K562 (cell line): ENCODE results near the gene THAP9. TPM values are rescaled to one million over a fixed set of nuclear protein-coding genes. Genes with fewer than 3 reads are reported as not detected.

Experiments
- ATAC-seq: fragments of 200-7000 bp; cut with Tn5 transposase; 3 replicates; pipeline ENCODE4 v1.9.1; 2020; ENCODE audit warnings: moderate library complexity
- BruUV-seq: library from RNA; stranded (reverse); fragments of 400-500 nt; replicated peaks from 2 replicates; lab custom pipeline; 2021; lab: Mats Ljungman, UMichigan
- CTCF ChIA-PET: fragments of 300-600 bp; formaldehyde crosslinking; extraction: SDS; loops from one replicate; lab custom pipeline; 2021; ENCODE audit warnings: low intra/inter-chr PET ratio; lab: Yijun Ruan, JAX
- POLR2A ChIA-PET: fragments of 300-600, 350-650 bp; sonication (Branson Sonifier 250); formaldehyde crosslinking; extraction: SDS; loops from one replicate; lab custom pipeline; 2021; ENCODE audit warnings: antibody characterized with exemption, inconsistent platforms; lab: Yijun Ruan, JAX
- DNase-seq, 4 experiments: peaks; one replicate each; pipeline versions ENCODE4 v3.0.0 to v3.0.0-alpha.2; 2011 to 2018; ENCODE audit warnings: low spot score in 3 of 4, mixed read lengths in 3 of 4; ENCODE audit errors: extremely low read depth in 1 of 4
- FAIRE-seq: peaks from 2 replicates; lab custom pipeline; 2011; peaks lifted over from hg19 to GRCh38; lab: Jason Lieb, UNC
- H2AFZ ChIP-seq: 2 replicates; pipeline ENCODE4 v1.6.0; 2011; ENCODE audit warnings: low read depth, low read length, control low read depth, inconsistent platforms
- H3K27ac ChIP-seq: fragments of 200-600 bp; 3 replicates; pipeline ENCODE4 v1.8.0; 2011; ENCODE audit warnings: low read depth, mild to moderate bottlenecking, control low read depth, inconsistent platforms, low read length, moderate library complexity, mixed read lengths; ENCODE audit errors: extremely low read depth
- H3K27me3 ChIP-seq, 2 experiments: fragments of 300-600 bp in 1 of 2; 2 replicates in 1 of 2; 3 replicates in 1 of 2; pipeline versions ENCODE4 v1.6.0 to v1.8.0; 2011; ENCODE audit warnings: inconsistent platforms in 2 of 2, low read length in 2 of 2, mild to moderate bottlenecking in 1 of 2, mixed read lengths in 1 of 2, moderate library complexity in 1 of 2; ENCODE audit not compliant: control insufficient read depth in 2 of 2, insufficient read depth in 2 of 2
- H3K36me3 ChIP-seq: fragments of 300-600 bp; 3 replicates; pipeline ENCODE4 v1.8.0; 2011; ENCODE audit warnings: mild to moderate bottlenecking, low read length, inconsistent platforms; ENCODE audit not compliant: control insufficient read depth, insufficient read depth
- H3K4me1 ChIP-seq, 2 experiments: fragments of 200-600 bp in 1 of 2; replicated peaks in 1 of 2; 2 replicates in 1 of 2; 3 replicates in 1 of 2; pipeline versions ENCODE4 v1.5.1 to v1.8.0; 2011; ENCODE audit warnings: inconsistent platforms in 2 of 2, low read length in 2 of 2, mild to moderate bottlenecking in 1 of 2, mixed read lengths in 1 of 2, moderate library complexity in 1 of 2; ENCODE audit not compliant: control insufficient read depth in 2 of 2, insufficient read depth in 2 of 2
- H3K4me2 ChIP-seq: 2 replicates; pipeline ENCODE4 v1.6.1; 2011; ENCODE audit warnings: low read length, control low read depth, inconsistent platforms, mixed read lengths; ENCODE audit not compliant: insufficient read depth
- H3K4me3 ChIP-seq: fragments of 200-600 bp; sonication (generic), shearing (Covaris generic); 2 replicates; pipeline ENCODE4 v1.5.1; 2016; ENCODE audit warnings: control low read depth, inconsistent platforms
- H3K79me2 ChIP-seq: fragments of 200-600 bp; 3 replicates; pipeline ENCODE4 v1.8.0; 2011; ENCODE audit warnings: low read length, inconsistent platforms; ENCODE audit not compliant: control insufficient read depth, insufficient read depth
- H3K9ac ChIP-seq, 2 experiments: 2 replicates each; pipeline versions ENCODE4 v1.6.0 to v1.6.1; 2011; ENCODE audit warnings: low read depth in 2 of 2, low read length in 2 of 2, control low read depth in 1 of 2, inconsistent platforms in 1 of 2, mild to moderate bottlenecking in 1 of 2, mixed read lengths in 1 of 2; ENCODE audit not compliant: insufficient read depth in 1 of 2
- H3K9me1 ChIP-seq: one replicate; pipeline ENCODE4 v1.6.0; 2011; ENCODE audit warnings: inconsistent platforms, mild to moderate bottlenecking, low read length, moderate library complexity; ENCODE audit not compliant: control insufficient read depth, insufficient read depth
- H3K9me3 ChIP-seq: replicated peaks from 2 replicates; pipeline ENCODE4 v1.5.1; 2011; ENCODE audit warnings: low read depth, low read length, inconsistent platforms; ENCODE audit not compliant: control insufficient read depth, insufficient read depth
- H4K20me1 ChIP-seq: replicated peaks from 2 replicates; pipeline ENCODE4 v1.6.1; 2011; ENCODE audit warnings: low read length, inconsistent platforms, mixed read lengths; ENCODE audit not compliant: control insufficient read depth, insufficient read depth
- ARID3A ChIP-seq: IDR thresholded peaks from 2 replicates; pipeline ENCODE4 v1.6.1; 2012; ENCODE audit warnings: low read depth, low read length, improper control_type of control experiment, borderline replicate concordance
- BRCA1 ChIP-seq, 2 experiments: fragments of 450-650 bp in 1 of 2; sonication (generic) in 1 of 2; formaldehyde crosslinking in 1 of 2; IDR thresholded peaks; 2 replicates each; pipeline versions ENCODE4 v1.5.0 to v1.6.1; 2017 to 2020; ENCODE audit warnings: mild to moderate bottlenecking in 1 of 2, missing genetic modification reagents in 1 of 2
- E2F4 ChIP-seq: sonication (generic); formaldehyde crosslinking; IDR thresholded peaks from 2 replicates; pipeline ENCODE4 v1.8.0; 2022; ENCODE audit warnings: mild to moderate bottlenecking, low read depth, missing genetic modification reagents
- EWSR1 ChIP-seq: fragments of 450-650 bp; IDR thresholded peaks from 2 replicates; pipeline ENCODE4 v1.6.1; 2018; ENCODE audit warnings: borderline replicate concordance, mild to moderate bottlenecking, low read depth, moderate library complexity; ENCODE audit not compliant: partially characterized antibody
- KLF1 ChIP-seq: fragments of 450-650 bp; IDR thresholded peaks from 2 replicates; pipeline ENCODE4 v1.6.1; 2016; ENCODE audit warnings: missing genetic modification characterization, missing compliant biosample characterization
- MIER1 ChIP-seq: fragments of 450-650 bp; IDR thresholded peaks from 2 replicates; pipeline ENCODE4 v1.6.1; 2016; ENCODE audit warnings: antibody characterized with exemption, mild to moderate bottlenecking, low read depth
- MXI1 ChIP-seq: IDR thresholded peaks from 2 replicates; pipeline ENCODE4 v1.6.1; 2011; ENCODE audit warnings: low read depth, mild to moderate bottlenecking, improper control_type of control experiment, low read length
- RFX1 ChIP-seq: fragments of 450-650 bp; IDR thresholded peaks from 2 replicates; pipeline ENCODE4 v1.6.1; 2016; ENCODE audit warnings: mild to moderate bottlenecking, moderate library complexity
- SMARCA4 ChIP-seq: fragments of 450-650 bp; IDR thresholded peaks from 2 replicates; pipeline ENCODE4 v1.6.1; 2016
- SMARCB1 ChIP-seq: IDR thresholded peaks from 2 replicates; pipeline ENCODE4 v1.6.1; 2011; ENCODE audit warnings: improper control_type of control experiment, low read depth; ENCODE audit not compliant: insufficient read length
- SMARCC2 ChIP-seq: fragments of 450-650 bp; IDR thresholded peaks from 2 replicates; pipeline ENCODE4 v1.6.1; 2017; ENCODE audit warnings: antibody characterized with exemption, moderate library complexity, mild to moderate bottlenecking, low read depth
- SUPT5H ChIP-seq: fragments of 450-650 bp; IDR thresholded peaks from 2 replicates; pipeline ENCODE4 v1.6.1; 2016
- TEAD4 ChIP-seq, 2 experiments: sonication (generic) in 1 of 2; formaldehyde crosslinking in 1 of 2; IDR thresholded peaks; 2 replicates each; pipeline versions ENCODE4 v1.6.1 to v1.8.0; 2012 to 2022; ENCODE audit warnings: borderline replicate concordance in 1 of 2, inconsistent platforms in 1 of 2, low read length in 1 of 2, mild to moderate bottlenecking in 1 of 2, missing genetic modification reagents in 1 of 2
- TGIF2 ChIP-seq: sonication (generic); formaldehyde crosslinking; IDR thresholded peaks from 2 replicates; pipeline ENCODE4 v1.8.1; 2022; ENCODE audit warnings: mild to moderate bottlenecking, missing genetic modification reagents, moderate library complexity
- TOE1 ChIP-seq, 2 experiments: fragments of 450-650 bp in 1 of 2; sonication (generic) in 1 of 2; formaldehyde crosslinking in 1 of 2; IDR thresholded peaks; 2 replicates each; pipeline versions ENCODE4 v1.7.1 to v1.8.0; 2016 to 2022; ENCODE audit warnings: borderline replicate concordance in 2 of 2, mild to moderate bottlenecking in 2 of 2, antibody characterized with exemption in 1 of 2, inconsistent platforms in 1 of 2, low read depth in 1 of 2, missing genetic modification reagents in 1 of 2, moderate library complexity in 1 of 2
- ZBTB2 ChIP-seq: fragments of 450-650 bp; IDR thresholded peaks from 2 replicates; pipeline ENCODE4 v1.6.1; 2016; ENCODE audit warnings: antibody characterized with exemption
- ZNF431 ChIP-seq: sonication (generic); formaldehyde crosslinking; IDR thresholded peaks from 2 replicates; pipeline ENCODE4 v1.8.0; 2022; ENCODE audit warnings: mild to moderate bottlenecking, missing genetic modification reagents
- ZNF57 ChIP-seq: fragments of 450-650 bp; formaldehyde crosslinking; IDR thresholded peaks from 2 replicates; pipeline ENCODE4 v1.4.0; 2020; ENCODE audit warnings: mild to moderate bottlenecking, moderate library complexity
- ZNF79 ChIP-seq: fragments of 250-450 bp; sonication (Bioruptor Pico); IDR thresholded peaks from 2 replicates; pipeline ENCODE4 v1.4.0; 2020; ENCODE audit warnings: low read depth, mild to moderate bottlenecking, moderate library complexity
- in situ Hi-C: fragments of 300-500 bp; cut with MboI; formaldehyde crosslinking; loops from 4 replicates; pipeline ENCODE4 v1.15.0; 2018; ENCODE audit warnings: inconsistent platforms, mixed read lengths
- intact Hi-C: fragments of 100-400 bp; cut with micrococcal nuclease; formaldehyde crosslinking; loops from 2 replicates; pipeline ENCODE4 v1.14.2; 2022
- polyA plus RNA-seq, 8 experiments: library from polyadenylated mRNA; depleted of rRNA in 4 of 8; stranded (reverse) in 5 of 8; unstranded in 3 of 8; fragments of >200 nt; fragmentation: Nextera tagmentation in 2 of 8; fragmentation: Illumina TruSeq in 1 of 8; extraction: Ambion mirVana in 2 of 8; extraction: Trizol in 1 of 8; gene quantifications; 2 replicates each; pipeline versions ENCODE4 v1.2.1 to v1.2.3, GENCODE V29; 2011 to 2014; ENCODE audit warnings: inconsistent platforms in 1 of 8, missing spikeins in 1 of 8
- total RNA-seq, 7 experiments: library from RNA; depleted of rRNA in 6 of 7; stranded (reverse); fragments of >200 nt in 6 of 7; fragmentation: Illumina TruSeq in 2 of 7; extraction: Trizol in 2 of 7; gene quantifications; 2 replicates each; pipeline versions ENCODE4 v1.2.1 to v1.2.3, GENCODE V29; 2011 to 2021; ENCODE audit warnings: low replicate concordance in 1 of 7

Gene THAP9
- total and polyA plus RNA-seq, 9 of the 15 experiments (the other 6 are each of a cell fraction or from before 2014, with no cell fraction given): 3.4 to 7.0 (median 5.4) TPM

GRCh38 chr4:82934441-82934840 is 33.9 kb downstream of the THAP9 start:
- H3K9me1 ChIP-seq: no peaks in the 10 kb centered on the region
- FAIRE-seq: no peak
- POLR2A ChIA-PET: interaction anchor here (1.0 kb wide), 1 partner anchor 25 kb away, joined by 3 read pairs; no protein-coding TSS in a partner anchor
- no peak overlapping the region for H3K9ac ChIP-seq
- CTCF ChIA-PET: no interaction called here
- no peak overlapping the region for H3K27ac ChIP-seq
- no TSS peak for BruUV-seq
- H3K36me3 ChIP-seq: peaks cover 72% of the 10 kb centered on the region
- H3K27me3 ChIP-seq: no peaks in the 10 kb centered on the region
- in situ Hi-C loops (no loop called here), intact Hi-C loops (no loop called here)
- H3K4me2 ChIP-seq: no peak overlapping the region
- ATAC-seq: no peak
- H2AFZ ChIP-seq: no peak overlapping the region
- TF ChIP-seq ZNF57 (CRISPR knock-in tag) (no peak), BRCA1 (IDR thresholded peaks at IDR 0.05) (no peak), BRCA1 (CRISPR knock-in tag; IDR thresholded peaks at IDR 0.05) (no peak), SMARCC2 (no peak), EWSR1 (no peak), SMARCA4 (no peak), SUPT5H (no peak), TOE1 (IDR thresholded peaks at IDR 0.05; ENCODE audit: borderline replicate concordance) (no peak), TOE1 (CRISPR knock-in tag; IDR thresholded peaks at IDR 0.05; ENCODE audit: borderline replicate concordance, low read depth) (no peak), MIER1 (no peak), RFX1 (no peak), TEAD4 (IDR thresholded peaks at IDR 0.05; ENCODE audit: low read length) (no peak), TEAD4 (CRISPR knock-in tag; IDR thresholded peaks at IDR 0.05; ENCODE audit: borderline replicate concordance) (no peak), E2F4 (CRISPR knock-in tag) (no peak), ZNF431 (CRISPR knock-in tag) (no peak), ZNF79 (CRISPR knock-in tag) (no peak), SMARCB1 (no peak), KLF1 (tag) (no peak), ZBTB2 (no peak), TGIF2 (no peak), MXI1 (no peak), ARID3A (no peak)
- no peak for DNase-seq
- no peaks in the 10 kb centered on the region for H3K4me1 ChIP-seq
- no peaks in the 10 kb centered on the region for H4K20me1 ChIP-seq
- H3K9me3 ChIP-seq: no peaks in the 10 kb centered on the region
- H3K4me3 ChIP-seq: no peak overlapping the region
- no peaks in the 10 kb centered on the region for H3K79me2 ChIP-seq
